ENCODE results near the gene PCDHB12.
"Not testable (repeated sequence)": the region's sequence is repeated elsewhere in the genome, so short reads cannot be mapped to it uniquely, and the experiment has no call there.

GRCh38 chr5:141189131-141189530 lies 19.4 kb upstream of the PCDHB12 start:
- TF ChIP-seq, protein P1, sequence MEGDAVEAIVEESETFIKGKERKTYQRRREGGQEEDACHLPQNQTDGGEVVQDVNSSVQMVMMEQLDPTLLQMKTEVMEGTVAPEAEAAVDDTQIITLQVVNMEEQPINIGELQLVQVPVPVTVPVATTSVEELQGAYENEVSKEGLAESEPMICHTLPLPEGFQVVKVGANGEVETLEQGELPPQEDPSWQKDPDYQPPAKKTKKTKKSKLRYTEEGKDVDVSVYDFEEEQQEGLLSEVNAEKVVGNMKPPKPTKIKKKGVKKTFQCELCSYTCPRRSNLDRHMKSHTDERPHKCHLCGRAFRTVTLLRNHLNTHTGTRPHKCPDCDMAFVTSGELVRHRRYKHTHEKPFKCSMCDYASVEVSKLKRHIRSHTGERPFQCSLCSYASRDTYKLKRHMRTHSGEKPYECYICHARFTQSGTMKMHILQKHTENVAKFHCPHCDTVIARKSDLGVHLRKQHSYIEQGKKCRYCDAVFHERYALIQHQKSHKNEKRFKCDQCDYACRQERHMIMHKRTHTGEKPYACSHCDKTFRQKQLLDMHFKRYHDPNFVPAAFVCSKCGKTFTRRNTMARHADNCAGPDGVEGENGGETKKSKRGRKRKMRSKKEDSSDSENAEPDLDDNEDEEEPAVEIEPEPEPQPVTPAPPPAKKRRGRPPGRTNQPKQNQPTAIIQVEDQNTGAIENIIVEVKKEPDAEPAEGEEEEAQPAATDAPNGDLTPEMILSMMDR (IDR thresholded peaks at IDR 0.05): not testable (repeated sequence)
- not testable (repeated sequence) for TF ChIP-seq POLR2A (IDR thresholded peaks at IDR 0.05)

Measured in esophagus squamous epithelium (tissue), 4 donors.